IMR-90 (cell line): Measurements from ENCODE around the gene LILRA6. TPM values are rescaled to one million over a fixed set of nuclear protein-coding genes. Genes with fewer than 3 reads are reported as not detected.
"Not testable (repeated sequence)": the region's sequence is repeated elsewhere in the genome, so short reads cannot be mapped to it uniquely, and the experiment has no call there.

Source experiments
- ATAC-seq: fragments of 200-7000 bp; cut with Tn5 transposase; 2 replicates; pipeline ENCODE4 v1.9.1; 2020; ENCODE audit warnings: low read depth, mild to moderate bottlenecking, moderate library complexity
- BruUV-seq: library from RNA; stranded (reverse); fragments of 400-500 nt; replicated peaks from 2 replicates; lab custom pipeline; 2021; lab: Mats Ljungman, UMichigan
- CTCF ChIA-PET: fragments of 300-600 bp; formaldehyde crosslinking; extraction: SDS; loops from one replicate; lab custom pipeline; 2021; ENCODE audit warnings: antibody characterized with exemption; lab: Yijun Ruan, JAX
- POLR2A ChIA-PET: fragments of 300-600 bp; sonication (Branson Sonifier 250); formaldehyde crosslinking; loops from one replicate; lab custom pipeline; 2022; ENCODE audit warnings: antibody characterized with exemption; ENCODE audit not compliant: unreplicated experiment; lab: Charles Lee
- DNase-seq: peaks from one replicate; pipeline ENCODE4 v3.0.0; 2013
- H2AFZ ChIP-seq: replicated peaks from 2 replicates; pipeline ENCODE3; 2013; ENCODE audit warnings: low read length, mild to moderate bottlenecking; ENCODE audit not compliant: poor library complexity
- H2AK5ac ChIP-seq: 2 replicates; pipeline ENCODE4 v1.6.1; 2013; ENCODE audit warnings: low read depth, low read length, inconsistent platforms
- H2AK9ac ChIP-seq: replicated peaks from 2 replicates; pipeline ENCODE3; 2013; ENCODE audit warnings: mild to moderate bottlenecking, low read depth, low read length, moderate library complexity; ENCODE audit not compliant: poor library complexity
- H2BK120ac ChIP-seq: 2 replicates; pipeline ENCODE4 v1.6.1; 2013; ENCODE audit warnings: low read depth, low read length, inconsistent platforms
- H2BK15ac ChIP-seq: 3 replicates; pipeline ENCODE4 v1.6.1; 2013; ENCODE audit warnings: low read depth, low read length, inconsistent platforms
- H2BK20ac ChIP-seq: 2 replicates; pipeline ENCODE4 v1.6.1; 2013; ENCODE audit warnings: low read depth, mild to moderate bottlenecking, inconsistent platforms, low read length, moderate library complexity
- H2BK5ac ChIP-seq: 2 replicates; pipeline ENCODE4 v1.6.1; 2013; ENCODE audit warnings: mild to moderate bottlenecking, low read depth, low read length, inconsistent platforms; ENCODE audit not compliant: poor library complexity, severe bottlenecking
- H3K14ac ChIP-seq: replicated peaks from 2 replicates; pipeline ENCODE4 v1.6.1; 2013; ENCODE audit warnings: low read depth, low read length, inconsistent platforms
- H3K18ac ChIP-seq: 2 replicates; pipeline ENCODE4 v1.6.1; 2013; ENCODE audit warnings: low read depth, low read length, control low read depth
- H3K23ac ChIP-seq: 2 replicates; pipeline ENCODE4 v1.6.1; 2013; ENCODE audit warnings: low read depth, low read length, inconsistent platforms
- H3K27ac ChIP-seq: 2 replicates; pipeline ENCODE4 v1.5.1; 2013; ENCODE audit warnings: mild to moderate bottlenecking, control low read depth, low read length; ENCODE audit not compliant: insufficient read depth
- H3K27me3 ChIP-seq: 2 replicates; pipeline ENCODE4 v1.6.1; 2013; ENCODE audit warnings: low read length; ENCODE audit not compliant: control insufficient read depth, insufficient read depth
- H3K36me3 ChIP-seq: 2 replicates; pipeline ENCODE4 v1.6.1; 2013; ENCODE audit warnings: low read length, mixed read lengths; ENCODE audit not compliant: control insufficient read depth, insufficient read depth
- H3K4ac ChIP-seq: 2 replicates; pipeline ENCODE4 v1.6.1; 2013; ENCODE audit warnings: low read depth, low read length, inconsistent platforms
- H3K4me1 ChIP-seq: 2 replicates; pipeline ENCODE4 v1.6.1; 2013; ENCODE audit warnings: low read length, mixed read lengths; ENCODE audit not compliant: control insufficient read depth, insufficient read depth
- H3K4me2 ChIP-seq: 2 replicates; pipeline ENCODE4 v1.6.1; 2013; ENCODE audit warnings: low read depth, mild to moderate bottlenecking, control low read depth, low read length, moderate library complexity
- H3K4me3 ChIP-seq: 2 replicates; pipeline ENCODE4 v1.5.1; 2013; ENCODE audit warnings: low read depth, mild to moderate bottlenecking, control low read depth, low read length, moderate library complexity; ENCODE audit not compliant: insufficient read depth
- H3K56ac ChIP-seq: 2 replicates; pipeline ENCODE4 v1.6.1; 2013; ENCODE audit warnings: low read length, inconsistent platforms; ENCODE audit not compliant: insufficient read depth; ENCODE audit errors: extremely low read depth
- H3K79me1 ChIP-seq, 2 experiments: 2 replicates each; pipeline ENCODE4 v1.6.1; 2013; ENCODE audit warnings: low read length in 2 of 2, inconsistent platforms in 1 of 2, low read depth in 1 of 2
- H3K9ac ChIP-seq: 2 replicates; pipeline ENCODE4 v1.6.1; 2013; ENCODE audit warnings: low read depth, low read length, control low read depth
- H3K9me1 ChIP-seq: 2 replicates; pipeline ENCODE4 v1.6.1; 2013; ENCODE audit warnings: low read length, inconsistent platforms; ENCODE audit not compliant: insufficient read depth
- H3K9me3 ChIP-seq: 2 replicates; pipeline ENCODE4 v1.6.1; 2013; ENCODE audit warnings: low read length; ENCODE audit not compliant: control insufficient read depth, insufficient read depth
- H4K20me1 ChIP-seq: 2 replicates; pipeline ENCODE4 v1.6.1; 2013; ENCODE audit warnings: low read length, inconsistent platforms; ENCODE audit not compliant: insufficient read depth
- H4K5ac ChIP-seq: 2 replicates; pipeline ENCODE4 v1.6.1; 2013; ENCODE audit warnings: mild to moderate bottlenecking, low read depth, low read length, control low read depth
- H4K8ac ChIP-seq, 2 experiments: 2 replicates each; pipeline ENCODE4 v1.6.1; 2013; ENCODE audit warnings: low read depth in 2 of 2, low read length in 2 of 2, control low read depth in 1 of 2, inconsistent platforms in 1 of 2
- H4K91ac ChIP-seq: 2 replicates; pipeline ENCODE4 v1.6.1; 2013; ENCODE audit warnings: low read depth, low read length, inconsistent platforms; ENCODE audit not compliant: insufficient read depth
- WGBS, 2 experiments: methylation state at CpG; one replicate each; pipeline versions ENCODE4 v1.1.5 to v1.1.7; 2013; ENCODE audit warnings: missing lambda C conversion rate in 2 of 2; ENCODE audit not compliant: insufficient read length in 1 of 2; ENCODE audit errors: extremely low coverage in 2 of 2; 5-methylcytosine and 5-hydroxymethylcytosine counted together
- dilution Hi-C: fragments of 300-500 bp; cut with HindIII; formaldehyde crosslinking; loops from one replicate; pipeline ENCODE4 v1.14.3; 2018; ENCODE audit warnings: low sequenced_read_pairs; ENCODE audit not compliant: unreplicated experiment
- in situ Hi-C: fragments of 300-500 bp; cut with MboI; formaldehyde crosslinking; loops from 3 replicates; pipeline ENCODE4 v1.14.3; 2019; ENCODE audit warnings: low sequenced_read_pairs, inconsistent platforms, mixed read lengths
- intact Hi-C: fragments of 100-400 bp; cut with micrococcal nuclease; formaldehyde crosslinking; loops from 2 replicates; pipeline ENCODE4 v1.10.0; 2022
- polyA plus RNA-seq, 3 experiments: library from polyadenylated mRNA; depleted of rRNA; stranded (reverse); fragments of >200 nt; gene quantifications; 2 replicates each; pipeline ENCODE4 v1.2.3, GENCODE V29; 2012; ENCODE audit warnings: low replicate concordance in 1 of 3
- total RNA-seq: library from RNA; depleted of rRNA; stranded (reverse); fragments of >200 nt; gene quantifications from 2 replicates; pipeline ENCODE4 v1.2.3, GENCODE V29; 2012

Gene LILRA6
- total and polyA plus RNA-seq, 2 of the 4 experiments (the other 2 are of a cell fraction) = not detected

GRCh38 chr19:54280441-54280840, 37.9 kb upstream of the LILRA6 start:
- intact Hi-C loops, H3K27ac ChIP-seq: not testable (repeated sequence)
- no CpG with 5 or more reads among the region's 10 CpGs for WGBS, 2 experiments

DNA sequence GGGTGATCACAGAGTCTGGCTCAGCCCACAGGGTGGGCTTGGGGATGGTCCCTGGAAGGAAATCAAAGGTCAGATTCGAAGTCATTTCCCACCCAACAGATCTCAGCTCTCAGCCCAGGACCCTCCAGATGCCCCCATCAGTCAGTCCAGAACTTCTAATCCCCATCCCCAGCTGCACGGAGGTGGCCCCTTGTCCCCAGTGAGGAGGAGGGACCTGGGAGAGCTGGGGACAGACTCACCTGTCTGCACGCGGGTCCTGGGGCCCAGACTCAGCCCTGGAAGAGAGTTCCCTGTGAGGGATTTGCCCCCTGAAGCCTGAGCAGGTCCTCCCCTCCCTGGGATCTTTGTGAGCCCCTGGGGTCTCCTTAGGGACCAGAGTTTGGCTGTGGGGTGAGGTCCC, 37.4 kb upstream of the LILRA6 start:
- POLR2A ChIA-PET, ATAC-seq, H4K5ac ChIP-seq, H3K9ac ChIP-seq, H3K4me2 ChIP-seq, H4K8ac ChIP-seq, H3K23ac ChIP-seq, H2BK20ac ChIP-seq, H3K18ac ChIP-seq, H4K20me1 ChIP-seq, H3K4me3 ChIP-seq, intact Hi-C loops, H3K4ac ChIP-seq, H2BK5ac ChIP-seq, H3K27ac ChIP-seq, H3K9me1 ChIP-seq, BruUV-seq, CTCF ChIA-PET, H3K4me1 ChIP-seq, H3K14ac ChIP-seq, H2AFZ ChIP-seq, H3K27me3 ChIP-seq, H3K9me3 ChIP-seq, H3K56ac ChIP-seq, H2AK5ac ChIP-seq, H2BK120ac ChIP-seq, H3K79me1 ChIP-seq, dilution Hi-C loops, H3K36me3 ChIP-seq, H2BK15ac ChIP-seq, H4K91ac ChIP-seq, H2AK9ac ChIP-seq, DNase-seq: not testable (repeated sequence)
- in situ Hi-C loops = loop anchor here (5.0 kb wide), 1 partner anchor 352 kb away; the partner anchor contains the start of gene LILRB1
- no CpG with 5 or more reads among the region's 4 CpGs for WGBS, 2 experiments

More at GRCh38 chr19:54280441-54280840, 37.9 kb upstream of the LILRA6 start:
- H4K20me1 ChIP-seq, H3K9me1 ChIP-seq, H2BK20ac ChIP-seq, H3K9ac ChIP-seq, H2BK5ac ChIP-seq, H3K79me1 ChIP-seq, H3K4me1 ChIP-seq, BruUV-seq, H3K36me3 ChIP-seq, ATAC-seq, dilution Hi-C loops, H4K8ac ChIP-seq, H3K23ac ChIP-seq, H4K5ac ChIP-seq, H3K9me3 ChIP-seq, H2BK15ac ChIP-seq, H4K91ac ChIP-seq, H2BK120ac ChIP-seq, H3K4ac ChIP-seq, DNase-seq, POLR2A ChIA-PET, H2AK5ac ChIP-seq, H2AK9ac ChIP-seq, CTCF ChIA-PET, H3K14ac ChIP-seq, H3K27me3 ChIP-seq, H3K4me3 ChIP-seq, H3K4me2 ChIP-seq, H3K18ac ChIP-seq, H2AFZ ChIP-seq, H3K56ac ChIP-seq: not testable (repeated sequence)
- in situ Hi-C loops = loop anchor here (5.0 kb wide), 1 partner anchor 352 kb away; the partner anchor contains the start of gene LILRB1
